HG02840 (cell line): ENCODE results near the gene METTL6.
"Not testable (repeated sequence)": the region's sequence is repeated elsewhere in the genome, so short reads cannot be mapped to it uniquely, and the experiment has no call there.

Experiments used
- ATAC-seq: cut with Tn5 transposase; IDR thresholded peaks from one replicate; pipeline ENCODE4 v1.9.1; 2021; ENCODE audit warnings: mild to moderate bottlenecking, moderate library complexity, moderate number of reproducible peaks; ENCODE audit not compliant: unreplicated experiment, low FRiP score

METTL6 gene

DNA sequence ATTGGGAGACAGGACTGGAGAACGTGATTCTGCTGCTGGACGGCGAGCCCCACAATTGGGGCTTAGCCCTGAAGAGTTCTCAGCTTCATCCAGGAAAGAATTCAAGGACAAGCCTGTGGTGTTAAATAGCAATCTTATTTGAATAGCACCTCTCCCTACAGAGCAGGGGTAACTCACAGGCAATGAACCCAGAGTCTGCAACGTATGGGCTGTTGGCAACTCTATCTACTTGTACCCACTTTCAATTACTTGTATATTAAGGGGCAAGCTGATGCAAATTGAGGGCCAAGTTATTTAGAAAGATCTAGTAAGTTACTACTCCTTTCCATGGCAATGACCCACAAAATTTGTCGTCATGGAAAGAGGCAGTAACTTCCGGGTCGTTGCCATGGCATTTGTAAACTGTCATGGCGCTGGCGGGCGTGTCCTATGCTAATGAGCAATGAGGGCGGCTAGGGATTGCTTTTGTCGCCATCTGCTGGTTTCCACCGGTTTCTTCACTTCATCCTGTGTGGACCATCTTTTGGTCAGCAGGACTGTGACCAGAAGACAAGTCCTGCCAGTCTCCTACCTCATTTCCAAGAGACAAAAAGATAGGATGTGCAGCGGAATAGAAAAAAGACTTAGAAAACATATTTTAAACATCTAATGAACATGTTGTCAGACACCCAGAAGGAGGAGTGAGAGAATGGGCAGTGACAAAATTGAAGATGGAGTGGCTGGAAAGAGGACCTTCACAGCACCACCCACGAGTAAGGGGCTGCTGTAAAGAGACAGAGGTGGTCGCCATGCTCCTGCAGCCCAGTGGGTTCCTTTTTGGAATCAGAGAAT, 49.2 kb downstream of the METTL6 start:
- peak; percentile 82 for ATAC-seq

- no peak for ATAC-seq
Measured at GRCh38 chr3:15375461-15376000, 51.8 kb downstream of the METTL6 start.

DNA sequence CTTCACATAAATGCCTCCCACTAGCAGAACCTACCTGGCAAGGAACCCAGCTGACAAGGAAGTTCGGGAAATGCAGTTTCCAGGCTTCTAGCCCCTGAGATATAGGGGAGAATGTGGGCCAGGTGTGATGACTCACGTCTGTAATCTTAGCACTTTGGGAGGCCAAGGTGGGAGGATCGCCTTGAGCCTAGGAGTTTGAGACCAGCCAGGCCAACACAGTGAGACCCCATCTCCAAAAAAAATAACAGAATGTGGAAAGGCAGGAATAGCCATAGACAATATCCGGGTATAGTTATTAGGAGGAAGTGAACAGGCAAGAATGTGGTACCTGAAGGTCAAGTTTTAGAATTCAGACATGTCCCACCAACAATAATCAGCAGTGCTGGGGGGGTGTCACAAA, 54.4 kb downstream of the METTL6 start:
- ATAC-seq = no peak

DNA sequence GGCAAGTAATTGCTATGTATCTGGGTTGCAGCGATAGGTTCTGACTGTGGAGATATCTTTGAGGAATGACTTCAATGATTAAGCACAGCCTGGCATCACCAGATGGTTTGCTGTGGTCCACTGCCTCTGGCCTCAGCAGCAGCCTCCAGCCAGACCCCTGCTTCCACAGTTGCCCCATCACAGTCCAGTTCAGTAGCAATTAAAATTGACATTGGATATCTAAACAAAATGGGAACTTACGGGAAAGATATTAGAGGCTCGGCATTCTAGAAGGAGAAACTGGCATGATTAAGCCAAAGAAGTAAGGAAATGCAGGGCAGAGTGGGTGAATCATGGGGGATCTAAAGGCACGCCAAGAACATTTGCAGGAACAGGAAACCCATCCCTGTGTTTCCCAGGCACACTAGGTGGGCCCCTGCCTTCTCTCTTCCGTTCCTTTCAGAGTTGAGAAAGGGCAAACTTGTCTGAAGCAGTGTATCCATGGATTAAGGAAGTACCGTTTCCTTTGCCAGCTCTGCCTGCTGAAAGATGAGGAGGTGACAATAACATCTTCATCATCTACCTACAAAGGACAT, 58.7 kb downstream of the METTL6 start:
- no peak for ATAC-seq

DNA sequence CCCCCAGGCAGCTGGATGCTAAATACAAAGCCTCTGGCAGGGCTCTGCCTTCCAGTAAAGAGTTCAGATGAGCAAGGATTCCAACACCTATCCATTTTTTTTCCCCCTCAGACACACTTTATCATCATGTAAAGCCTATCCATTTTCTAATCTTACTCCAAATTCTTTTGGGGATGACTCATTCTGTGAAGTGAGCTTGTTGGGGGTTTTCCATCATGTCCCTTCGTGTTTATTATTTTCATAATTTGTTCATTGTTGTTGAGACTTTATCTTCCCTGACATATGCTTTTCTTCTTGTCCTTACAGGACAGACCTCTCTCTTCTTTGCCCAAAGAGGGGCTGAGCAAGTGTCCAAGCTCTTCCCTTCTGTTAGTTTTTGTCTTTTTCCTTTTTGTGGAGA, 60.3 kb downstream of the METTL6 start:
- no peak for ATAC-seq

- not testable (repeated sequence) for ATAC-seq
Measured at GRCh38 chr3:15364078-15364477, 63.3 kb downstream of the METTL6 start.

GRCh38 chr3:15361494-15362214, 65.7 kb downstream of the METTL6 start:
- ATAC-seq = peak; percentile 81

DNA sequence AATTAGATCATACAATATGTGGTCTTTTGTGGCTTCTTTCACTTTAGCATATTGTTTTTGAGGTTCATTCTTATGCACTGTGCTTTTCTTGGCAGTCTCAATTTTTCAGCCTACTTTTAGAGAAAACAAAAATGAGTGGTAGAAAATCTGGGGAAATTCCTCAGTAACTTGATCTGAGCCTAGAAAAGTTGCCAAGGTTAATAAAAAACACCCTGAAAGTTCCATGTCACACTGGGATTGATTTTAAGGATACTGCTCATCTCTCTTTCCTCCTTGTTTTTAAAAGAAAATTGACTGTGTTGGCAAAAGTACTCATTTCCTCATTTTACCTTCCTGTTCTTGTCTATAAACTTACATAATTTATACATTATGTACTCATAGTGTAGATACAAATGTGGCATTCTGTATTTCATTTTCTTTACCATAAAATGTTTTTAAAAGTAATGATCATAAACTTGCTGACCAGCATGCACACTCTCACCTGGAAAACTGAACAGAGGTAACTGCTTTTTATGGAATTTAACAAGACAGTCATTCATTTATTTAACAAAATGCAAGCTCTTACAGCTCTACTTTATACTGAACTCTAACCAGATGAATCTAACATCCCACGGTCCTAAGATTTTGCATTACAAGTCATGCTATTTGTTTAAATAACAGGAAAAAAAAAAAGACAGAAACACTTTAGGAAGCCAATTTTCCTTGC, 66.4 kb downstream of the METTL6 start:
- ATAC-seq = no peak
